Activated CD4-positive, alpha-beta T cell treated with anti-CD3 and anti-CD28 coated beads for 24 hours (primary cell): ENCODE results near the gene FBXL7.

Source experiments
- DNase-seq, 2 donors: peaks; one replicate each; pipeline ENCODE4 v3.0.0-alpha.2; 2020; ENCODE audit warnings: low read depth in 2 of 2

FBXL7 gene

DNA sequence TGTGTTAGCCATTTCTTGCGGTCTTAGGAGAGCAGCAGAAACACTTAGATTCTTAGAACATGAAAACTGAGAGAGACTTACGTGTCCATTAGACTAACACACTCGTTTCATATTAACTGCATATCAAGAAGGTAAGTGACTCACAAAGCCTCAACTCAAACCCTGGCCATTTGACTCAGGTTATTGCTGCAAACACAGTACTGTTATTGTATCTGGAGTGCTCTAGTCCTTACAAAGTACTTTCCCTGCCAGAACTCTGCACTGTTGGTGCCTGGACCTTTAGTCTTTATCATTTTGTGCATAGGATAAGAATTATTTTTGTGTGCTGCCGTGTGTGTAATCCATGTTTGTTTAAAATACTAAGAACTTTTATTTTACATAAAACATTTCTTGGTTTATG, 155.7 kb downstream of the FBXL7 start:
- no peak for DNase-seq

- no peak for DNase-seq
These were observed 165.0 kb downstream of the FBXL7 start for GRCh38 chr5:15664961-15665360.

DNA sequence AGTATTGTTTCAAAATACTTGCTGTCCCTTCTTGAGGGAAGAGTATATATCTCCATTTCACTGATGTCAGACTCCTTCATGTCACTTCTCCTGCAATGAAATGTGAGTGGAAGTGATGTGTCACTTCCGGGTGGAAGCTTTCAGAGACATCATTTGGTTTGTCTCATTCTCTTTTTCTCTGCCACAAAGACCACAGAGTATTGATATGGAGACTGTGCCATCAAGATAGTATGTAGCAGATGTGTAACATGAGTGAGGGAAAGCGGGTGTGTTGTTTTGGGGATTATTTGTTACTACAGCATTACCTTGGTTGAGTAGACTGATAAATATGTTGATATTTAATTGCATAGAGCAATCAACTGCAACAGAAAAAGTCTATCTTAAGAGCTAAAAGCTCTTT, 169.8 kb downstream of the FBXL7 start:
- DNase-seq = no peak

- no peak for DNase-seq
These were observed 174.7 kb downstream of the FBXL7 start for GRCh38 chr5:15674716-15675115.

GRCh38 chr5:15676591-15676990, 176.6 kb downstream of the FBXL7 start:
- DNase-seq = no peak

DNA sequence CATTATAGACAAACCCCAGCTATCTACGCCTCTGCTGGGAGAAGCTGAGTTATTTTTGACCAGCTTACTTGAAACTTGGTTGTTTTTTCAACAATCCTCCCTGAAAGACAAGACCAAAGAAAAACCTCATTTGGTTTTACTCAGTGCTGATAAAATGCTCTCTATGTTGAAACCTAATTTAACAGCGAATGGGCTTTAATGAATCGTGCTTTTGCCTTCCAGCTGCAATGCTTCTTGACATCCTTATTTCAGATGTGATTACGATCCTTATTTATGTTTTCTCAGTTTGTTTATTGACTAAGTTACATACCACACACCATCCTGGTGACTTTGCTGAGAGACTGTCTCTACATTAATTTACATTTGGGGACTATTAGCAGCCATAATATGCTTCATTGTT, 179.2 kb downstream of the FBXL7 start:
- no peak for DNase-seq

- DNase-seq = no peak
These were observed 180.5 kb downstream of the FBXL7 start for GRCh38 chr5:15680455-15680854.

DNA sequence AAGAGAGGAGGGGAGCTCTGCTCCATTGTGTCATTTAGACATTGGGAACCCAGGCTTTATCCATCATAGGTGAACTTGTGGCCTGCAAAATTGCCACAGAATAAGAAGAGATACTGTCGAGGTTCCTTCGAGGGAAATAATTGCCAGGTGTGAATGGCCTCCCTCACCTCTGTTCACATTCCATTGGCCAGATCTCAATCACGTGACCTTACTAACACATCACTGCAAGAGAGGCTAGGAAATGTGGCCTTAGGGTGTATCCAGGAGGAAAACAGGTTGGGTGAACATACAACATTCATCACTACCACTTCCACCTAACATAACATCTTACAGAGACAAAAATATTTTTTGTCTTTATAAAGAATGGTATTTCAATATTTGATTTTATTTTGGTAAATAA, 182.1 kb downstream of the FBXL7 start:
- DNase-seq = no peak

GRCh38 chr5:15682566-15682965, 182.6 kb downstream of the FBXL7 start:
- no peak for DNase-seq

DNA sequence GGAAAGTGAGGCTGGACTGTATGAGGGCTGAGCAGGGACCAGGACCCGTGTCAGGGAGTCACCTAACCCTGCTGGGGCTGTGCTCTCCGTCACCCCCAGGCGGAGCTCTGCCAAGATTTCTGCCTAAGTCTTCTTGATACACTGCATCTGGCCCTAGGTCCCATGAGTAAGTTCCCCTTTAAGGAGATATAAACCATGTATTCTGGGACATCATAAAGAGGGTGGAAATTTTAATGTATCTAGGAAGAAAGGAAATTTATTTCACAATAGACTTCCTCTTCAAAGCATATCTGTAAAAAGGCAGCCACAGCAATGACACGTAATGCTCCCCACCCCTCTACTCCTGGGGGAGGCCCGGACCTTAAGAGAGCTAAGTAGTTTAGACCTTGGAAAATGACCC, 183.4 kb downstream of the FBXL7 start:
- no peak for DNase-seq

DNA sequence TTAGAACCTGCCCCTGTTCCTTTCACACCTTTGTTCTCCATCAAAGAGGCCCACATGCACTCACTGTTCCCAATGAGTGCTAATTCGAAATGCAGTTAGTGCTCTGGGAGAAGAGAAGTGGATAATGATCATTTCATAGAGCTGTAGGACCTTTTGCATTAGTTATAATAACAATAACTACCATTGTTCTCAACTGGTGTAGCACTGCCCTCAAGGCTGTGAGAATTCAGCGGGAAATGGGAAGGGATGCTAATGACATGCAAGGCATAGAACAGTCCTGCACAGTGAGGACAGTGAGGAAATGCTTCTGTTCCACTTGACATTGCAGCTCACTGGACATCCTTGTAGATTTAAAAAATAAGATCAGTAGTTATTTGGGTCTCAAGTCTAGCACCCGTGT, 187.4 kb downstream of the FBXL7 start:
- no peak for DNase-seq

DNA sequence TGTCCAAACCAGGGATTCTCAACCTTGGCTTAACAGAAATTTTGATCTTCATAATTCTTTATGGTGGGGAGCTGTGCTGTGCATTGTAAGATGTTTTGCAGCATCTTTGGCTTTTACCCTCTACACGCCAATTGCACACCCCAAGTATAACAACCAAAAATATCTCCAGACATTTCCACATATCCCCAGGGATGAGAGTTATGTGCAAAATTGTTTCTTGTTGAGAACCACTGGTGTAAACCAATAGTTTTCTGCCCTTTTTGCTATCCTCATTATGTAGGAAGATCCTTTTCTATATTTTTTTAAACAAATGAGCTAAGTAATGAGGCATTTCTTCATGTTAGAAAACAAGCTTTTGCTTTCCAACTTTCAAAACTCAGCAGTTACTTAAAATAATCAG, 189.9 kb downstream of the FBXL7 start:
- DNase-seq = no peak

DNA sequence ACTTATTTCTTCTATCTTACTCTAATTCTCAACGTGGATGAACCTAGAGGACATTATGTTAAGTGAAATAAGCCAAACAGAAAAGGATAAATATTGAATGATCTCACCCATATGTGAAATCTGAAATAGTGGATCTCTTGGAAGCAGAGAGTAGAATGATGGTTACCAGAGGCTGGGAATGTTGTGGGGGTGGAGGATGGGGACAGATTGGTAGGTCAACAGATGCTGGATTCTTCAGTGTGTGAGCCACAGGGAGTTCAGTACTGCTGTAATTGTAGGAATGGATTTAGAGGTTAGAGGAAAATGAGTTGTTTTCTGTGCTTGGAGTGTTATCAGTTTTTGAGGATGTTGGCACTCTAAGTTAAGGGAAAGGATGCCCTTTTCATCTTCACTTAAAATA, 190.6 kb downstream of the FBXL7 start:
- DNase-seq = no peak

GRCh38 chr5:15691521-15691920, 191.5 kb downstream of the FBXL7 start:
- DNase-seq = no peak

DNA sequence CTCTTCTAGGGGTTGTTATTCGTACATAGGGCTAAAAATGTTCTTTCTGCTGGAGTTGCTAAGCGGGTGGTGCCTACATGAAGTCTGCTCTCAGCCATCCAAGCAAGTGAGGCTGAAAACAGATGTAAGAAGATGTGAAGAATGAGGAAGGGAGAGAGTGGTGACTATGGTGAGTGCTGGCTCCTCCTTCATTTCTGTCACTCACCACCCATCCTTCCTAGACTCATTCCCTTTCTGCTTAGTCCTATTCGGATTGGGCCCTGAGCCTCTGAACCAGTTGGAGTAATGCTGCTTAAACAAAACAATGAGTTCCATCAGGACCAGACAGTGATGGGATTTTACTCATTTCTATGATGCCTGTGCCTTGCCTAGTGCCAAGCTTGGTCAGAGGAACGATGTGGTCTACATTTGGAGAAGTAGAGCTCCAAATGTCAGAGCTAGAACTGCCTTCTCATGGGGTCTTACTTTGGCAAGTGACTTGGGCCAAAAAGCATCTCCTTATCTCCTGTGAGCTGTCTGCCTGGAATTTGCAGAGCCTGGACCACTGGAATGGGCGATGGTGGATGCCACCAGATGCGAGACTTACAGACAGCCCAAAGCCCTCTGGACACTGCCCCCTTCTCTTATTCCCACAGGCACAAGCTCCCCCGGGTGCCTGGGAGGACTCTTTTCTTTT, 192.9 kb downstream of the FBXL7 start:
- no peak for DNase-seq

GRCh38 chr5:15693382-15693728, 193.4 kb downstream of the FBXL7 start:
- no peak for DNase-seq

DNA sequence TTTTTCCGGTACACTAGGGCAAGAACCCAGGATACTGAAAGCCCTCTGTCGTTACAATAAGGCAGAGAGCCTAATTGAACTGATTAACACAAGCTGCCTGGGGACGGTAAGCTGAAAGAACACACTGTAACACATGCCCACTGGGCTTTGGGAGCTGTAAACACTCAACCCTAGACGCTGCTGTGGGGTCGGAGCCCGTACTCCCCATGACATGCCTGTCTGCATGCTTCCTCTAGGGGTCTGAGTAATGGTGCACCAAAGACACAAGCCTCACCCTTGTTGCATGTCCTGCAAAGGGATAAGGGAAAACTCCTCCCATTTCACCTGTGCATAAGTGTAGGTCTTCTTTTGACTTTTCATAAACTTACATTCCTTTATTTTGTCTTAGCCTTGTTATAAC, 194.0 kb downstream of the FBXL7 start:
- no peak for DNase-seq

DNA sequence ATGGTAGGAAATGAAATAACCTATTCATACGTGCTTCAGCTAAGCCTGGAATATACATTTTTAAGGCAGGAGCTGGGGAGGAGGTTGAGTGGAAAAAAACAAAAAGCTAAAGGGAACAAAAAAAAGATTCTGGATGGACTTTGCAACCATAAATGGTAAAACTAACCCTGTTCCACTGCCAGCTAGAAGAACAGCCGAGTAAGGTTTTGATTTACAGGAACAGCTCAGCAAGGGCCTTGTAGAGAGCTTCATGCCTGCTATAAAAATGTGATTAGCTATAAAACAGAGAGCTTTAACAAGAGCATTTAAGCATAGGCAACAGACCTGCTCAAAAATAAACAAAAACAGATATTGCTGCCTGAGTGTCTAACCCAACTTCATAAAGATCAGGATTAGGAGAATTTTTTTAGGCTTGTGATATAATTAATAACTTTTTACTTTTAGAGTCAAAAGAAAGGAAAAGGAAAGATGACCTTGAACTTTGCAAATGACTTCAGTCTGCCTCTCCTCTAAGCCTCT, 194.8 kb downstream of the FBXL7 start:
- no peak for DNase-seq

DNA sequence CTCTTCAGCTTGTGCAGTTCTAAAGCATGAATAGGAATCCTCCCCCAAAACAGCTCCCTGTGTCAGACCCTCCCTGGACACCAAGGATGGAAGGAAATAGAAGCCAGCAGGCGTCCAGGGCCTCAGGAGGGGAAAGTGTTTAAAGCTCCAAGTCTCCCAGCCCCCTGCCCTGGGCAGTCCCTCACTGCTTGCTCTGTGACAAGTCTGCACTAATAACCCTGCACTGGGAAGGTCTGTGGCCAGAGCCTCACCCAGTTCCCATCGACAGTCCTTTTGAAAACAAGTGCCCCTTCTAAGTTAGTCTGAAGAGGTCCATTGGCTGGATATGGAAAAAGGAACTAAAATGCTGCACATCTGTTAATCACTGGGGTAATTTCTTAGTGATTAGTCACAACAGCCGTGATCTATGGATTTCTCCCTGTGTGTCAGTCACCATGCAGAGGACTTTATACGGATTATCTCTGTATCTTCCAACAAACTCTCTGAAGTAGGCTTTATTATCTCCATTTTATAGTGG, 195.3 kb downstream of the FBXL7 start:
- DNase-seq = no peak

DNA sequence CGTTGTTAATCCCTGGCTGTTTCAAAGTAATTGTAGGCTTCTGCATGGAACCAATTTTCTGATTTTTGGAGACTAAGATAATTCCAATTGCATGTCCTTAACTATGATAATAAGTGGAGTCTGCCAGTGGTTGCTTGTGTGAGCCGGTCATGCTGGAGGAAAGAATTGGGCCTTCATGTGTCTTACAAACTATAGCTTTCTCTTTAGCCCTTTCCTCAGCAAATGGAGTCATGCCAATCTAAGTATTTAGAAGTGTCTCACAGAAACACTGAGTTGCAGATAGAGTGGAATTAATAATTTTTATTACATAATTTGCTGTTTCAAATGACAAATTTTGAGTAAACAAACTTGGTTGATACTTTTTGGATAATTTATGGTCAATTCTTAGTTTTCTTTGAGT, 200.4 kb downstream of the FBXL7 start:
- no peak for DNase-seq

- no peak for DNase-seq
These were observed 202.1 kb downstream of the FBXL7 start for GRCh38 chr5:15702102-15702501.

- DNase-seq = no peak
These were observed 203.9 kb downstream of the FBXL7 start for GRCh38 chr5:15703901-15704300.

DNA sequence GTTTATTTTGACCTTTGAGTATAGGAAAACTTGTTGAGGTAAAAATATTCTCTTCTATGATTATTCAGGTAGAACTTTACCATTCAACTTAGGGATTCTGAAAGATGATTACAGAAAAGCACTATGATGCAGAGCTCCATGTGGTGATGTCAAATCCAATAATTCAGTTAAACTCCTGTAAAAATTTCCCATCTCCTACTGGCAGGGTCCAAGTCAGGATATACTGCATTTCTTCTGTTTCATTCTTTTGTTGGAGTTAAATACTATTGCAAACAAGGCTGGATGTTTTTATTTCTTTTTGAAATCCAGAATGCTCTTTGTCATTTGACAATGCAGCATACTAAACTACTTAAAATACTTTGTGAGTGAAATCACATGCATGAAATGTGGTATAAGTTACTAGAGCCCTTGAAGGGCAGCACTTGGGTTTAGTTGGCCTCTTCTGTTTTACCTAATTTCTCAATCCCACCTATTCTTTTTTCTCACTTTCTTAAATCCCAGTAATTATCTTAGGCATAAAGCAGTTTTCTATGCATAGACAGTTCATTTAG, 204.5 kb downstream of the FBXL7 start:
- DNase-seq = no peak

- DNase-seq = no peak
These were observed 207.7 kb downstream of the FBXL7 start for GRCh38 chr5:15707631-15708030.
